ENCODE results near the gene ZNF362. TPM values are rescaled to one million over a fixed set of nuclear protein-coding genes. Genes with fewer than 3 reads are reported as not detected.

Gene ZNF362
- total RNA-seq, 1 experiment from 2014 or later = 11.1 TPM

DNA sequence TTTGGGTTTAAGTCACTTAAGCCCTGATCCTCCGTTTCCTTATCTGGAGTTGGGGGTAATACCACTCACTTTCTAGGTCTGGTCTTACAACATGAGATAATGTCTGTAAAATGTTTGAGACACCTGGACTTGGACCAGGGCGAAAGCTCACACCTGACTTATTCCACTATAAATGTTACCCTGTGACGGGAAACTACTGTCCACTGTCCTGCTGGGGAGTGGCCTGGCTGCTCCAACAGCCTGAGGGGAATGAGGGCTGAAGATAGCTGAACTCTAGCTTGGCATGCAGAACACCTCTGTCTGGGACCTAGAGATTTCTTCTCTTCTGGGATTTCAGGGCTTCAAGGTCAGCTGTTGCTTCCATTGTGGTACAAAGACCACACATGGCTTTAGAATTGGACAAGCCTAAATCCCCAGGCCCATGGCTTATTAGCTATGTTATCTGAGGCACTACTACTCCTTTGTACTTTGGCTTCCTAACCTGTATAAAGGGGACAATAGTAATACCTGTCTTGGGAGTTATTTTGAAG lies 74.1 kb downstream of the ZNF362 start:
- no peak overlapping the region for H3K4me2 ChIP-seq (ENCODE audit: low read length)
- H4K20me1 ChIP-seq (ENCODE audit: insufficient read depth) = peaks cover 3% of the 10 kb centered on the region; the same call in 1 of the 2 replicates
- ChIA-PET CTCF (no interaction called here), RAD21 (ENCODE audit: low non-redundant PET in 1 of 2, low total read pairs in 2 of 2, uncharacterized antibody in 2 of 2, unreplicated experiment in 2 of 2) (no interaction called here), POLR2A (no interaction called here)
- intact Hi-C loops (cut with micrococcal nuclease) = no loop called here
- no peaks in the 10 kb centered on the region for H3K9me3 ChIP-seq (ENCODE audit: control insufficient read depth in 1 of 2, insufficient read depth in 1 of 2, low read depth in 1 of 2, low read length in 2 of 2)
- DNase-seq (ENCODE audit: low read depth, low spot score) = no peak
- H3K36me3 ChIP-seq (ENCODE audit: control insufficient read depth in 1 of 2, insufficient read depth in 2 of 2, low read length in 2 of 2) = peaks cover 91 to 94% of the 10 kb centered on the region in 2 experiments
- no peaks in the 10 kb centered on the region for H3K27me3 ChIP-seq (ENCODE audit: insufficient read depth, low read length)
- H3K27ac ChIP-seq (ENCODE audit: low read depth, low read length) = no peak overlapping the region
- H3K4me3 ChIP-seq (replicated peaks in 1 of 2; ENCODE audit: low read depth in 1 of 2, low read length in 2 of 2) = no peak overlapping the region
- TF ChIP-seq JUND (IDR thresholded peaks at IDR 0.05) (no peak), ZFX (IDR thresholded peaks at IDR 0.05) (no peak), EGR1 (IDR thresholded peaks at IDR 0.05; ENCODE audit: low read depth) (no peak), CBX3 (IDR thresholded peaks at IDR 0.05; ENCODE audit: low read depth) (no peak), SRF (IDR thresholded peaks at IDR 0.05; ENCODE audit: low read depth) (no peak), TCF7L2 (IDR thresholded peaks at IDR 0.05; ENCODE audit: borderline replicate concordance, extremely low read depth, insufficient read depth, insufficient read length) (no peak), POLR2AphosphoS5 (IDR thresholded peaks at IDR 0.05; ENCODE audit: low read depth, low read length) (no peak; the same call in 1 of the 2 replicates), EZH2 (IDR thresholded peaks at IDR 0.05) (no peak), SP1 (IDR thresholded peaks at IDR 0.05; ENCODE audit: low read depth) (no peak)
- H2AFZ ChIP-seq (ENCODE audit: low read depth, low read length, poor library complexity, severe bottlenecking) = no peak overlapping the region
- no peak overlapping the region for H3K9ac ChIP-seq (ENCODE audit: low read length)
- no peaks in the 10 kb centered on the region for H3K4me1 ChIP-seq (ENCODE audit: control insufficient read depth in 1 of 2, insufficient read depth in 2 of 2, low read length in 2 of 2)
- no peaks in the 10 kb centered on the region for H3K9me2 ChIP-seq (ENCODE audit: insufficient read depth)
- H3K79me2 ChIP-seq (ENCODE audit: insufficient read depth, low read length) = peaks cover 46% of the 10 kb centered on the region
- no peak for ATAC-seq
- BruUV-seq (replicated peaks) = no TSS peak

DNA sequence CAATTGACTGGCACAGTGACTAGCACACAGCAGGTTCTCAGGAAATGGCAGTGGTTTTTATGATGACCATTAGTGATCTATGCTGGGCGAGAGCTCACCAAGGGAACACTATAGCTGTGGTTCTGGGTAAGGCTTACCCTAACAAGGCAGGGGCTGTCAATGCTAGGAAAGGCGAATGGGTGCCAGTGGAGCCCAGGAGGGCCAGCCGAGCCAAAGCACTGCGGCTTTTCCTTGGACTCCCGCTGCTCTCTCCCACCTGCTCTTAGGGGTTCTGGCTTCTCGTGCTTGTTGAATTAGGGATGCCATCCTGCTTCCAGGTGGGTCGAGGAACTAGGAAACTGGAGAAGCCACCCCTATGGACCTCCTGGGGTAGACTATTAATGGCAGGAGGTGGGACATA lies 74.6 kb downstream of the ZNF362 start:
- H3K4me3 ChIP-seq (replicated peaks in 1 of 2; ENCODE audit: low read depth in 1 of 2, low read length in 2 of 2) = no peak overlapping the region
- no peaks in the 10 kb centered on the region for H3K9me3 ChIP-seq (ENCODE audit: control insufficient read depth in 1 of 2, insufficient read depth in 1 of 2, low read depth in 1 of 2, low read length in 2 of 2)
- H4K20me1 ChIP-seq (ENCODE audit: insufficient read depth) = peaks cover 3% of the 10 kb centered on the region; the same call in 1 of the 2 replicates
- H3K27me3 ChIP-seq (ENCODE audit: insufficient read depth, low read length) = no peaks in the 10 kb centered on the region
- H2AFZ ChIP-seq (ENCODE audit: low read depth, low read length, poor library complexity, severe bottlenecking) = no peak overlapping the region
- peaks cover 86 to 89% of the 10 kb centered on the region in 2 experiments for H3K36me3 ChIP-seq (ENCODE audit: control insufficient read depth in 1 of 2, insufficient read depth in 2 of 2, low read length in 2 of 2)
- H3K9me2 ChIP-seq (ENCODE audit: insufficient read depth) = no peaks in the 10 kb centered on the region
- intact Hi-C loops (cut with micrococcal nuclease) = no loop called here
- H3K79me2 ChIP-seq (ENCODE audit: insufficient read depth, low read length) = peaks cover 50% of the 10 kb centered on the region
- H3K9ac ChIP-seq (ENCODE audit: low read length) = no peak overlapping the region
- BruUV-seq (replicated peaks) = no TSS peak
- no peak overlapping the region for H3K4me2 ChIP-seq (ENCODE audit: low read length)
- H3K27ac ChIP-seq (ENCODE audit: low read depth, low read length) = no peak overlapping the region
- POLR2A ChIA-PET = no interaction called here
- RAD21 ChIA-PET (ENCODE audit: low non-redundant PET in 1 of 2, low total read pairs in 2 of 2, uncharacterized antibody in 2 of 2, unreplicated experiment in 2 of 2) = no interaction called here
- no peaks in the 10 kb centered on the region for H3K4me1 ChIP-seq (ENCODE audit: control insufficient read depth in 1 of 2, insufficient read depth in 2 of 2, low read length in 2 of 2)
- CTCF ChIA-PET = no interaction called here
- ATAC-seq (no peak), DNase-seq (ENCODE audit: low read depth, low spot score) (no peak)
- no peak for TF ChIP-seq ZFX (IDR thresholded peaks at IDR 0.05)
- TF ChIP-seq RAD21 (IDR thresholded peaks at IDR 0.05; ENCODE audit: low read depth) = no peak
- no peak for TF ChIP-seq CBX3 (IDR thresholded peaks at IDR 0.05; ENCODE audit: low read depth)
- no peak for TF ChIP-seq CEBPB (IDR thresholded peaks at IDR 0.05; ENCODE audit: low read depth)
- TF ChIP-seq POLR2AphosphoS5 (IDR thresholded peaks at IDR 0.05; ENCODE audit: low read depth, low read length) = no peak
- TF ChIP-seq, protein P1, sequence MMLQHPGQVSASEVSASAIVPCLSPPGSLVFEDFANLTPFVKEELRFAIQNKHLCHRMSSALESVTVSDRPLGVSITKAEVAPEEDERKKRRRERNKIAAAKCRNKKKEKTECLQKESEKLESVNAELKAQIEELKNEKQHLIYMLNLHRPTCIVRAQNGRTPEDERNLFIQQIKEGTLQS (IDR thresholded peaks at IDR 0.05) = no peak
- TF ChIP-seq SIN3A (IDR thresholded peaks at IDR 0.05; ENCODE audit: low read depth) = no peak
- TF ChIP-seq ZNF274 (IDR thresholded peaks at IDR 0.05; ENCODE audit: low read depth, low read length) = no peak
- TF ChIP-seq SP1 (IDR thresholded peaks at IDR 0.05; ENCODE audit: low read depth) = no peak
- TF ChIP-seq EZH2phosphoT487 (IDR thresholded peaks at IDR 0.05; ENCODE audit: borderline replicate concordance) = no peak
- no peak for TF ChIP-seq YY1 (IDR thresholded peaks at IDR 0.05; ENCODE audit: extremely low read depth, insufficient replicate concordance, low read depth, low read length)
- TF ChIP-seq REST (IDR thresholded peaks at IDR 0.05; ENCODE audit: low read depth) = no peak
- no peak for TF ChIP-seq FOSL1 (IDR thresholded peaks at IDR 0.05; ENCODE audit: low read depth)
- TF ChIP-seq EZH2 (IDR thresholded peaks at IDR 0.05) = no peak

Measured in HCT116 (cell line).